H1 (cell line): ENCODE results near the gene EFEMP2. TPM values are rescaled to one million over a fixed set of nuclear protein-coding genes. Genes with fewer than 3 reads are reported as not detected.
A peak's percentile ranks its signal among the peaks of the same experiment; 100 is the strongest.

Source experiments
- CHD1 ChIP-seq: IDR thresholded peaks from 2 replicates; pipeline ENCODE4 v1.6.1; 2012; ENCODE audit warnings: low read depth, low read length, improper control_type of control experiment
- HDAC6 ChIP-seq: IDR thresholded peaks from one replicate; pipeline ENCODE4 v1.7.1; 2012; ENCODE audit warnings: low read depth, mild to moderate bottlenecking, inconsistent platforms, low read length, moderate library complexity
- NRF1 ChIP-seq: IDR thresholded peaks from 2 replicates; pipeline ENCODE4 v1.6.1; 2011; ENCODE audit warnings: mild to moderate bottlenecking, low read depth, low read length, improper control_type of control experiment
- POLR2A ChIP-seq, 2 experiments: IDR thresholded peaks; 1 replicate in 1 of 2; 2 replicates in 1 of 2; pipeline ENCODE4 v1.6.1; 2011; ENCODE audit warnings: low read depth in 2 of 2, low read length in 2 of 2, mild to moderate bottlenecking in 2 of 2; ENCODE audit errors: control extremely low read depth in 1 of 2
- POU5F1 ChIP-seq: IDR thresholded peaks from 2 replicates; pipeline ENCODE4 v1.6.1; 2011; ENCODE audit warnings: low read depth, mild to moderate bottlenecking, low read length, moderate library complexity
- RBBP5 ChIP-seq: IDR thresholded peaks from 2 replicates; pipeline ENCODE4 v1.7.1; 2012; ENCODE audit warnings: low read depth, mild to moderate bottlenecking, inconsistent platforms, low read length, moderate library complexity, borderline replicate concordance
- RFX5 ChIP-seq: IDR thresholded peaks from 2 replicates; pipeline ENCODE4 v1.6.1; 2011; ENCODE audit warnings: low read depth, low read length, improper control_type of control experiment, borderline replicate concordance
- RXRA ChIP-seq: IDR thresholded peaks from 2 replicates; pipeline ENCODE4 v1.6.1; 2011; ENCODE audit warnings: low read depth, mild to moderate bottlenecking, low read length, moderate library complexity; ENCODE audit not compliant: insufficient read depth
- SRF ChIP-seq: IDR thresholded peaks from 2 replicates; pipeline ENCODE4 v1.6.1; 2011; ENCODE audit warnings: mild to moderate bottlenecking, low read depth, low read length, moderate library complexity
- SUZ12 ChIP-seq: fragments of 200-600 bp; sonication (generic); IDR thresholded peaks from 2 replicates; pipeline ENCODE4 v1.6.1; 2012; ENCODE audit warnings: mild to moderate bottlenecking, inconsistent platforms, low read length, moderate library complexity, mixed read lengths
- USF2 ChIP-seq: IDR thresholded peaks from 2 replicates; pipeline ENCODE4 v1.6.1; 2011; ENCODE audit warnings: low read length, improper control_type of control experiment
- polyA plus RNA-seq, 7 experiments: library from polyadenylated mRNA; depleted of rRNA in 3 of 7; stranded (reverse) in 5 of 7; unstranded in 2 of 7; fragments of >200 nt in 5 of 7; fragments of 200-250 nt in 2 of 7; gene quantifications; 1 replicate in 5 of 7; 2 replicates in 1 of 7; 4 replicates in 1 of 7; pipeline versions ENCODE4 v1.2.1 to v1.2.3, GENCODE V29; 2011 to 2013; ENCODE audit warnings: missing spikeins in 2 of 7, mixed read lengths in 2 of 7
- total RNA-seq: library from RNA; stranded (reverse); fragmentation: NEBNext Ultra II Directional; extraction: Animal tissue kit (Norgen Biotek cat#: 25700); gene quantifications from 2 replicates; pipeline ENCODE4 v1.2.1, GENCODE V29; 2021
- TF ChIP-seq, protein P1 (sequence below), 3 experiments: IDR thresholded peaks; 1 replicate in 2 of 3; 2 replicates in 1 of 3; pipeline versions ENCODE4 v1.5.1 to v1.6.1; 2011; ENCODE audit warnings: low read length in 3 of 3, mild to moderate bottlenecking in 3 of 3, inconsistent platforms in 2 of 3, low read depth in 1 of 3, moderate library complexity in 1 of 3; ENCODE audit not compliant: insufficient read depth in 1 of 3; ENCODE audit errors: control extremely low read depth in 1 of 3

The EFEMP2 gene
- total and polyA plus RNA-seq, 2 of the 8 experiments (the other 6 are each of a cell fraction or from before 2014, with no cell fraction given), result 8.8 to 17.2 TPM

- TF ChIP-seq RBBP5, result peak; percentile 65; the same call in 1 of the 2 replicates
- TF ChIP-seq RFX5, result no peak
- TF ChIP-seq SRF, result peak; percentile 64
- TF ChIP-seq POLR2A (IDR thresholded peaks at IDR 0.05; ENCODE audit: control extremely low read depth in 1 of 2, low read depth in 2 of 2, low read length in 2 of 2), result peak in 1 of 2 experiments; percentile 93; a peak in 2 of 3 replicates
- no peak for TF ChIP-seq NRF1
- no peak for TF ChIP-seq HDAC6
- no peak for TF ChIP-seq USF2
- no peak for TF ChIP-seq SUZ12
- TF ChIP-seq POU5F1, result no peak
- no peak for TF ChIP-seq CHD1
- TF ChIP-seq RXRA, result no peak
- TF ChIP-seq, protein P1, sequence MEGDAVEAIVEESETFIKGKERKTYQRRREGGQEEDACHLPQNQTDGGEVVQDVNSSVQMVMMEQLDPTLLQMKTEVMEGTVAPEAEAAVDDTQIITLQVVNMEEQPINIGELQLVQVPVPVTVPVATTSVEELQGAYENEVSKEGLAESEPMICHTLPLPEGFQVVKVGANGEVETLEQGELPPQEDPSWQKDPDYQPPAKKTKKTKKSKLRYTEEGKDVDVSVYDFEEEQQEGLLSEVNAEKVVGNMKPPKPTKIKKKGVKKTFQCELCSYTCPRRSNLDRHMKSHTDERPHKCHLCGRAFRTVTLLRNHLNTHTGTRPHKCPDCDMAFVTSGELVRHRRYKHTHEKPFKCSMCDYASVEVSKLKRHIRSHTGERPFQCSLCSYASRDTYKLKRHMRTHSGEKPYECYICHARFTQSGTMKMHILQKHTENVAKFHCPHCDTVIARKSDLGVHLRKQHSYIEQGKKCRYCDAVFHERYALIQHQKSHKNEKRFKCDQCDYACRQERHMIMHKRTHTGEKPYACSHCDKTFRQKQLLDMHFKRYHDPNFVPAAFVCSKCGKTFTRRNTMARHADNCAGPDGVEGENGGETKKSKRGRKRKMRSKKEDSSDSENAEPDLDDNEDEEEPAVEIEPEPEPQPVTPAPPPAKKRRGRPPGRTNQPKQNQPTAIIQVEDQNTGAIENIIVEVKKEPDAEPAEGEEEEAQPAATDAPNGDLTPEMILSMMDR (IDR thresholded peaks at IDR 0.05; ENCODE audit: control extremely low read depth in 1 of 3, insufficient read depth in 1 of 3, low read depth in 1 of 3, low read length in 3 of 3), result peak in 2 of 3 experiments; percentile 80 to 84; a peak in 3 of 4 replicates
Observed at GRCh38 chr11:65888163-65888814, 15.7 kb upstream of the EFEMP2 start, which contains the start of gene FIBP (continued).
